B cell (primary cell): ENCODE data around the gene DLST.

Experiments
- CTCF ChIP-seq: fragments of 200-600 bp; IDR thresholded peaks from one replicate; pipeline ENCODE4 v1.8.0; 2022; ENCODE audit warnings: antibody characterized with exemption, mild to moderate bottlenecking
- EZH2 ChIP-seq: IDR thresholded peaks from 2 replicates; pipeline ENCODE4 v1.6.1; 2012; ENCODE audit warnings: borderline replicate concordance, low read depth, mild to moderate bottlenecking, moderate library complexity, low read length; ENCODE audit not compliant: insufficient read depth, poor library complexity, severe bottlenecking

- TF ChIP-seq CTCF (no peak), EZH2 (no peak)
Observed at GRCh38 chr14:74921987-74922751, 40.5 kb downstream of the DLST start.
